Activated B cell treated with CpG ODN at 0.5 μM for 24 hours (primary cell): ENCODE results near the gene GABBR2. TPM values are rescaled to one million over a fixed set of nuclear protein-coding genes. Genes with fewer than 3 reads are reported as not detected.
"Not testable (repeated sequence)": the region's sequence is repeated elsewhere in the genome, so short reads cannot be mapped to it uniquely, and the experiment has no call there.

Experiments
- ATAC-seq: fragments of 200-7000 bp; cut with Tn5 transposase; one replicate; pipeline ENCODE4 v1.10.0; 2021; ENCODE audit warnings: low read depth, mild to moderate bottlenecking, moderate library complexity
- CTCF ChIA-PET: fragments of 350-600 bp; sonication (Branson Sonifier 250); formaldehyde crosslinking; loops from one replicate; lab custom pipeline; 2021; ENCODE audit warnings: antibody characterized with exemption; lab: Charles Lee
- POLR2A ChIA-PET: fragments of 350-600 bp; sonication (Branson Sonifier 250); formaldehyde crosslinking; loops from one replicate; lab custom pipeline; 2021; ENCODE audit warnings: antibody characterized with exemption; lab: Charles Lee
- DNase-seq: peaks from one replicate; pipeline ENCODE4 v3.0.0; 2022
- H3K27ac Mint-ChIP-seq: one replicate; pipeline ENCODE4 v1.8.0; 2020; ENCODE audit warnings: mixed read lengths
- H3K27me3 Mint-ChIP-seq: one replicate; pipeline ENCODE4 v1.8.0; 2021; ENCODE audit warnings: mixed read lengths
- H3K36me3 Mint-ChIP-seq: one replicate; pipeline ENCODE4 v1.8.0; 2021; ENCODE audit warnings: low read depth, mixed read lengths
- H3K4me1 Mint-ChIP-seq: one replicate; pipeline ENCODE4 v1.8.0; 2021; ENCODE audit warnings: mixed read lengths
- H3K4me3 Mint-ChIP-seq: one replicate; pipeline ENCODE4 v1.8.0; 2020; ENCODE audit warnings: mild to moderate bottlenecking, mixed read lengths
- H3K9me3 Mint-ChIP-seq: one replicate; pipeline ENCODE4 v1.8.0; 2020; ENCODE audit warnings: mixed read lengths
- CTCF ChIP-seq: fragments of 200-600 bp; IDR thresholded peaks from one replicate; pipeline ENCODE4 v1.8.0; 2022; ENCODE audit warnings: antibody characterized with exemption, mild to moderate bottlenecking
- intact Hi-C: fragments of 100-400 bp; cut with micrococcal nuclease; formaldehyde crosslinking; loops from one replicate; pipeline ENCODE4 v1.15.1; 2024
- total RNA-seq: library from RNA; stranded (reverse); gene quantifications from 2 replicates; pipeline ENCODE4 v1.2.3, GENCODE V29; 2022

The GABBR2 gene
- total RNA-seq, 1 donor from 2014 or later, result not detected

DNA sequence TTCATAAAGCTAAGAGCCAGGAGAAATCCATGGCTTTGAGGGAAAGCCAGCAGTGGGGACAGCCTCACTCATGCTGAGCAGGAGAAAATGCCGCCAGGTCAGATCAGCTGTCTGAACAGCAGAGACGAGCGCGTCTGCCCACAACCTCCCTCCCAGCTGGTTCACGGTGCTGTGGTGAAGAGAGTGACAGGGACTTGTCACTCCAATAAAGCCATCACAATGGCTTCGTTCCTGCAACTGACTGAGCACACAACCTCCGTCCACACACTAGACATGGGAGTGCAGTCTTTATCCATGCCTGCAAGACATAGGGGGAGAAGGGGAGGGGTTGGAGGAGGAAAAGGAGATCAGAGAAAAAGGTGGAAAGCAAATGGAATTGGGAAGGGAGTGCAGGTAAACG, 206.9 kb downstream of the GABBR2 start:
- CTCF ChIA-PET, result no interaction called here
- no peaks in the 10 kb centered on the region for H3K9me3 Mint-ChIP-seq
- no peaks in the 10 kb centered on the region for H3K36me3 Mint-ChIP-seq
- no peaks in the 10 kb centered on the region for H3K4me1 Mint-ChIP-seq
- intact Hi-C loops, result no loop called here
- H3K27me3 Mint-ChIP-seq, result peaks cover 17% of the 10 kb centered on the region
- POLR2A ChIA-PET, result no interaction called here
- TF ChIP-seq CTCF, result no peak
- no peak for DNase-seq
- no peak overlapping the region for H3K27ac Mint-ChIP-seq
- no peak for ATAC-seq
- no peak overlapping the region for H3K4me3 Mint-ChIP-seq

GRCh38 chr9:98501259-98501658, 207.5 kb downstream of the GABBR2 start:
- H3K27me3 Mint-ChIP-seq, result peaks cover 23% of the 10 kb centered on the region
- intact Hi-C loops, H3K27ac Mint-ChIP-seq, ATAC-seq, H3K4me3 Mint-ChIP-seq, H3K36me3 Mint-ChIP-seq, H3K9me3 Mint-ChIP-seq, H3K4me1 Mint-ChIP-seq, DNase-seq, POLR2A ChIA-PET, CTCF ChIA-PET: not testable (repeated sequence)

DNA sequence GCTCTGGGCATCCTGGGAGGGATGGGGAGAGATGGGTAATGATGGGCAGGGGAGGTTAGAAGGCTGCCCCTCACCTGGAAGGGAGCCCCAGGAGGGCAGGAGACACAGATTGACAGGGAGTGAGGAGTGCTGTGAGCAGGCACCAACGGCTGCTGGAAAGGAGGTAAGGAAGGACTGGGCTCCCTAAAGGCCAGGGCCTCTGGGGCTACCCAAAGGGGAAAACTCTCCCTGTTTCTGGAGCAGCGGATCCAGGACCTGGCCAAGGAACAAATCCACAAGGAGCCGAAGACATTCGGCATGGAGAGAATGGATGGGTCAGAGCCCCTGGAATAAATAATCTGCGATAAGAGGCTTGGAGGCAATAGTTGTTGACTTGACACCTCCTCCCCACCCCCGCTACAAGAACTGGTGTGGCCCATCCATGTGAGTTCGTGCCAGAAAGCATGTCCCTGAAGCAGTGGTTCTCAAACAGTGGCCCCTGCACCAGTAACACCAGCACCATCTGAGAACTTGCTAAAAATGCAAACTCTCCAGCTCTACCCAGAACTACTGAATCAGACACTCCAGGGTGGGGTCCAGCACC, 208.3 kb downstream of the GABBR2 start:
- no peak overlapping the region for H3K4me3 Mint-ChIP-seq
- TF ChIP-seq CTCF, result no peak
- ATAC-seq, result no peak
- peaks cover 25% of the 10 kb centered on the region for H3K27me3 Mint-ChIP-seq
- POLR2A ChIA-PET, result no interaction called here
- H3K4me1 Mint-ChIP-seq, result no peaks in the 10 kb centered on the region
- no peaks in the 10 kb centered on the region for H3K36me3 Mint-ChIP-seq
- DNase-seq, result no peak
- CTCF ChIA-PET, result no interaction called here
- no peaks in the 10 kb centered on the region for H3K9me3 Mint-ChIP-seq
- intact Hi-C loops, result no loop called here
- no peak overlapping the region for H3K27ac Mint-ChIP-seq

- Mint-ChIP-seq H3K36me3 (no peaks in the 10 kb centered on the region), H3K4me1 (no peaks in the 10 kb centered on the region), H3K27ac (no peak overlapping the region), H3K4me3 (no peak overlapping the region), H3K9me3 (peaks cover 3% of the 10 kb centered on the region), H3K27me3 (peaks cover 31% of the 10 kb centered on the region)
- no peak for DNase-seq
- ChIA-PET CTCF (no interaction called here), POLR2A (no interaction called here)
- intact Hi-C loops, result no loop called here
- no peak for ATAC-seq
- TF ChIP-seq CTCF, result no peak
Observed at GRCh38 chr9:98495530-98495929, 213.2 kb downstream of the GABBR2 start.

- Mint-ChIP-seq H3K9me3 (peaks cover 3% of the 10 kb centered on the region), H3K4me3 (no peak overlapping the region), H3K4me1 (no peaks in the 10 kb centered on the region), H3K27me3 (peaks cover 31% of the 10 kb centered on the region), H3K27ac (no peak overlapping the region), H3K36me3 (no peaks in the 10 kb centered on the region)
- ChIA-PET CTCF (no interaction called here), POLR2A (no interaction called here)
- TF ChIP-seq CTCF, result no peak
- no peak for ATAC-seq
- intact Hi-C loops, result no loop called here
- no peak for DNase-seq
Observed at GRCh38 chr9:98494852-98495251, 213.9 kb downstream of the GABBR2 start.

DNA sequence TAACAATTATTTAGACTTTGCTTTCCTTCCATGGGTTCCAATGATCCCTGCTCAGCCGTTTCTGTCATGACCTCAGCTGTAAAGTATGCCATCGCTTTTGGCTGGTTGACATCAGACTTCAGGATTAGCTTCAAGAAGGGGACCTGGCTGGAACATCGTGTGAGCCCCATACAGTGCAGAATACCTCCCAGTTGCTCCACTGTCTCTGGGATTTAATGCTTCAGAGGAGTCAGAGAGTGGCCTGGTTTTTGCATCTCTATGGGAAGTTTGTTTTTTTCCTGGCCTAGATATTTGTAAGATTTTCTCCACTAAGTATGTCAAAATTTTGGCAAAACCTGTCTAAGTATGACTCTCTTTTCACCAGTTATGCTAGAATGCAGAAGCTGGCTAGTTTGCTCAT, 216.9 kb downstream of the GABBR2 start:
- POLR2A ChIA-PET, result no interaction called here
- Mint-ChIP-seq H3K27ac (no peak overlapping the region), H3K4me1 (no peaks in the 10 kb centered on the region), H3K9me3 (peaks cover 3% of the 10 kb centered on the region), H3K36me3 (no peaks in the 10 kb centered on the region), H3K27me3 (peaks cover 25% of the 10 kb centered on the region), H3K4me3 (no peak overlapping the region)
- DNase-seq (no peak), ATAC-seq (no peak)
- intact Hi-C loops, result no loop called here
- TF ChIP-seq CTCF, result no peak
- CTCF ChIA-PET, result no interaction called here
